DMS79 (cell line): Measurements from ENCODE around the gene ENPP1.
"Not testable (repeated sequence)": the region's sequence is repeated elsewhere in the genome, so short reads cannot be mapped to it uniquely, and the experiment has no call there.

Experiments
- DNase-seq: peaks from one replicate; lab custom pipeline; 2025; lab: John Stamatoyannopoulos, UW

The ENPP1 gene

GRCh38 chr6:131877999-131878789, 70.4 kb downstream of the ENPP1 start:
- DNase-seq: no peak

- DNase-seq: no peak
Measured at GRCh38 chr6:131883016-131883415, 75.2 kb downstream of the ENPP1 start.

- no peak for DNase-seq
Measured at GRCh38 chr6:131885237-131885636, 77.4 kb downstream of the ENPP1 start.

GRCh38 chr6:131886517-131886916, 78.7 kb downstream of the ENPP1 start:
- DNase-seq: no peak

GRCh38 chr6:131890091-131890490, 82.3 kb downstream of the ENPP1 start:
- no peak for DNase-seq

GRCh38 chr6:131893198-131893597, 85.4 kb downstream of the ENPP1 start:
- no peak for DNase-seq

GRCh38 chr6:131894493-131895424, 86.9 kb downstream of the ENPP1 start:
- no peak for DNase-seq

GRCh38 chr6:131897050-131897435, 89.2 kb downstream of the ENPP1 start:
- no peak for DNase-seq

GRCh38 chr6:131897621-131898020, 89.8 kb downstream of the ENPP1 start:
- DNase-seq: no peak

- no peak for DNase-seq
Measured at GRCh38 chr6:131898718-131899117, 90.9 kb downstream of the ENPP1 start.

- no peak for DNase-seq
Measured at GRCh38 chr6:131900231-131900630, 92.4 kb downstream of the ENPP1 start.

GRCh38 chr6:131901326-131901873, 93.6 kb downstream of the ENPP1 start:
- DNase-seq: not testable (repeated sequence)

GRCh38 chr6:131903734-131904133, 95.9 kb downstream of the ENPP1 start:
- DNase-seq: not testable (repeated sequence)

GRCh38 chr6:131908787-131909186, 101.0 kb downstream of the ENPP1 start:
- DNase-seq: not testable (repeated sequence)

- no peak for DNase-seq
Measured at GRCh38 chr6:131909408-131910218, 101.8 kb downstream of the ENPP1 start.

- no peak for DNase-seq
Measured at GRCh38 chr6:131910219-131910589, 102.4 kb downstream of the ENPP1 start.

- DNase-seq: no peak
Measured at GRCh38 chr6:131910956-131911355, 103.1 kb downstream of the ENPP1 start.

GRCh38 chr6:131911951-131912350, 104.1 kb downstream of the ENPP1 start:
- DNase-seq: no peak

- DNase-seq: no peak
Measured at GRCh38 chr6:131914234-131914633, 106.4 kb downstream of the ENPP1 start.

GRCh38 chr6:131914967-131915751, 107.3 kb downstream of the ENPP1 start:
- DNase-seq: no peak
